NCI-H2081 treated with DMSO at 0.1 percent for 48 hours (cell line): Measurements from ENCODE around the gene ZBTB46.
"Not testable (repeated sequence)": the region's sequence is repeated elsewhere in the genome, so short reads cannot be mapped to it uniquely, and the experiment has no call there.

Experiments
- DNase-seq: peaks from one replicate; lab custom pipeline; 2025; lab: John Stamatoyannopoulos, UW

Gene ZBTB46

GRCh38 chr20:63787302-63787701 lies 43.8 kb downstream of the ZBTB46 start:
- DNase-seq, result no peak

DNA sequence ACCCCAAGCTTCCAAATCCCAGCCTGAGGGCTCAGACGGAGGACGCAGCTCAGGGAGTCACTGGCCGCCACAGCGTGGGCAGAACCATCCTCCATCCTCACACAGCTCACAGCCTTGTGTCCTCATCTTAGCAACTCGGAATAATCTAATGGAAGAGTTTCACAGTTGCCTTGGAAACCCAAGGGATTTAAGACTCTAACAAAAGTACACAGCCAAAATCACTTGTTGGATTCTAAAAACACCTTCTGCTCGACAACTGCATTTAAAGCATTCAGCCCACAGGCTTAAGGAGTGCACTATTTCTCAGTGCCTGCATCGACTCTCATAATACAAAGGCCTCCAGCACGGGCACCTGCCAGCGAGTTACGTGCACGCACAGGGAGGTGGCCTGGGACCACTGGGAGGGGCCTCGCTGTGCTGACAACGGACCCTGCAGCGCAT lies 45.4 kb downstream of the ZBTB46 start:
- no peak for DNase-seq

DNA sequence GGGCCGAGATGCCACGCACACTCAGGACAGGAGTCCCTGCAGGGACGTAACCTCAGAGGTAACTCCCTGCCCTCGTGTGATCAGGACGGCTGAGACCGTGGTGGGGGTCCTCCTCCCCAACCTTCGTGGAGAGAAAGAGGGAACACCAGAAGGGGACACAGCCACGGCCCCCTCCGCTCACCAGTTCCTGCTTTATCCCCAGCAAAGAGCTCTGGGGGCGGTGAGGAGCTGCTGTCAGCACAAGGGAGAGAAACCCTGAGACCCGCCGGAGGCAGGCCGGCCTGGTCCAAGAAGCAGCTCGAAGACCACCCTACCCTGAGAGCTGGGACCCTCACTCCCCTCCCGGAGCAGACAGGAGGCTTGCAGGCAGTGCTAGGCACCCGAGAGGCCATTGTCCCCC lies 47.1 kb downstream of the ZBTB46 start:
- DNase-seq, result no peak

DNA sequence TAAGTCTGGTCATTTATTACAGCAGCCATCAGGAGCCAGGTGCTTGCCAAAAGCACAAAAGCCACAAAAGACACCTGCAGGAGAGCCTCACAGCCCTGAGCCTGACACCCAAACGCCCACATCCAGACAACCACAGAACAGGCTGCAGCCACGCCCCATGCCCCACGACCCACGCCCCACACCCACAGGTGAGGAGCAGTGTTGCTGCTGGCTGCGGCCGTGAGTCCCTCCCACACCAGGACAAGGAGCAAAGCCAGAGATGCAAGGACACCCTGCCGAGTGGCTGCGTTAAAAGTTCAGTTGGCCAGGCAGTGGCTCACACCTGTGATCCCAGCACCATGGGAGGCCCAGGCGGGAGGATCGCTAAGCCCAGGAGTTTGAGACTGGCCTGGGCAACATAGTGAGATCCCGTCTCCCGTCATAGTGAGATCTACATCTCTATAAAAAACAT lies 48.5 kb downstream of the ZBTB46 start:
- DNase-seq, result no peak

GRCh38 chr20:63782051-63782471 lies 49.0 kb downstream of the ZBTB46 start:
- DNase-seq, result no peak

DNA sequence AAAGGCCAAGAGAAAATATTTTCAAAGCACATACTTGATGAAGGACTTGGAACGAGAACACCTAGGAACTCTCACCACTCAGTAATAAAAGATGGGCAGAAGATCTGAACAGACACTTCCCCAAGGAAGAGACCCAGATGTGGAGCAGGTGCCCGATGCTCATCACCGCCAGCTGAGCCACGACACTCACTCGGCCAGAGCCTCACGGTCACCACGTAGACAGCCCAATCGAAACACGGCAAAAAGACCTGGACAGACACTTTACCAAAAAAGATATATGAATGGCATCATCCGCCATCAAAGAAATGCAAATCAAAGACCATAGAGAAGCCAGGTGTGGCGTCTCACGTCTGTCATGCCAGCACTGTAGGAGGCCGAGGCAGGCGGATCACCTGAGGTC lies 49.9 kb downstream of the ZBTB46 start:
- no peak for DNase-seq

- no peak for DNase-seq
Measured at GRCh38 chr20:63778857-63779256, 52.2 kb downstream of the ZBTB46 start.

DNA sequence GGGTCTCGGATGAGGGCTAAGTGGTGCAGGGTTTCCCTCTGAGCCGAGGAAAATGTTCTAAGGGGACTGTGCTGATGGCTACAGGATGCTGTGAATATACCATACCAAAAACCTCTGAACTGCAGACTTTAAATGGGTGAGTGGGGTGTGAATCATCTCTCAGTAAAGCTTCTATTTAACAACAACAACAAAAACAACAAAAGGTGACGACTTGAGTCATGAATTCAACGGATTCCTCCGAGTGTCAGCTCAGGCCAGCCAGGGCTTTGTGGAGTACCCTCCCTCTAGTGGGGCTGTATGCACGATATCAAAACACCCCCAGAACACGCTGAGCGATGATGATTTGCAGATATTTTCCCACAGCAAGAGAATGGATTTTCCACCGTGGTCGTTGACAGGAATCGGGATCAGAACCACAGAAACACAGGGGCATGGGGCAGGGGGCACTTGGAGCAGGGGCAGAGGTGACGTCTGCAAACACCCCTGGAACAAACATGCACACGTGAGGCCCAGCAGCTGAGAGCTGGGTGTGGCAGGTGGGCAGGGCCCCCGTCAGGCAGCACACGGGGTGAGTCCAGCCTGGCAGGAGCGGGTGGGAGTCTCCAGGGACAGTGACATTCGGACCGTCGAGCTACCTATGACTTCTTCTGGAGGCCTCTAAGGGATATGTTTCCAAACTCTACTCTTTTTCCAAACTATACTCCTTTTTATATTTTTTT lies 52.9 kb downstream of the ZBTB46 start:
- DNase-seq, result no peak

- DNase-seq, result no peak
Measured at GRCh38 chr20:63777614-63778013, 53.5 kb downstream of the ZBTB46 start.

GRCh38 chr20:63776875-63777274 lies 54.2 kb downstream of the ZBTB46 start:
- not testable (repeated sequence) for DNase-seq

GRCh38 chr20:63775096-63775978 lies 55.7 kb downstream of the ZBTB46 start:
- no peak for DNase-seq

GRCh38 chr20:63774306-63774705 lies 56.8 kb downstream of the ZBTB46 start:
- no peak for DNase-seq

GRCh38 chr20:63773571-63774241 lies 57.4 kb downstream of the ZBTB46 start:
- DNase-seq, result no peak

- DNase-seq, result no peak
Measured at GRCh38 chr20:63772781-63773518, 58.1 kb downstream of the ZBTB46 start.

DNA sequence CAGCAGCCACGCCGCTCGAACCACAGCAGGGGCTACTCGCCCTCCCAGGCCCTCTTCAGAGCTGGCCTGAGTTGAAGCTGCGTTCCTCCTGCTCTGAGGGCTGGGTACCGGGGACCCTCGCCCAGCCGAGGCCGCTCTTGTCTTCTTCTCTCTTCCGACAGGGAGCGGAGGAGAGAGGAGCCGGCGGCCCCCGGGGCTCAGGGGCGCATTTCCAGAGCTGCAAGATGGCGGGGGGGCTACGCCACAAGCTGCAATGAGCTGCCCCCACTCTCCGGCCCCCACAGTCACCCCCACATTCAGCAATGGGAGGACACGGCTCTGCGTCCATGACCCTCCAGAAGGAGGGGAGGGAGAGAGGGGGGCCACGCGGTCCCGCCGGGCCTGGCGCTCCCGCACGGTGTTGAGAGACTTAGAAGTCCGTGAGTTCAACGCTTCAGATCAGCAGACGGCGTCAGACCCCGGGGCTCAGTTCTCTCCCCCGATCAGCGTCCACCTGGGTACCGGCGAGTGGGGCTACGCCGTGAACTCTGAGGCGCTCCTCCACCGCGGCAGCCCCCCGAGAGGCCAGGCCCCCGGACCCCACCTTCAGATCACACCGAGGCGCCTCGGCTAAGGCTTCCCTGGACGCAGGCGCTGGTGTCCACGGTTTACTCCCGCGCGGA lies 59.9 kb downstream of the ZBTB46 start:
- no peak for DNase-seq

DNA sequence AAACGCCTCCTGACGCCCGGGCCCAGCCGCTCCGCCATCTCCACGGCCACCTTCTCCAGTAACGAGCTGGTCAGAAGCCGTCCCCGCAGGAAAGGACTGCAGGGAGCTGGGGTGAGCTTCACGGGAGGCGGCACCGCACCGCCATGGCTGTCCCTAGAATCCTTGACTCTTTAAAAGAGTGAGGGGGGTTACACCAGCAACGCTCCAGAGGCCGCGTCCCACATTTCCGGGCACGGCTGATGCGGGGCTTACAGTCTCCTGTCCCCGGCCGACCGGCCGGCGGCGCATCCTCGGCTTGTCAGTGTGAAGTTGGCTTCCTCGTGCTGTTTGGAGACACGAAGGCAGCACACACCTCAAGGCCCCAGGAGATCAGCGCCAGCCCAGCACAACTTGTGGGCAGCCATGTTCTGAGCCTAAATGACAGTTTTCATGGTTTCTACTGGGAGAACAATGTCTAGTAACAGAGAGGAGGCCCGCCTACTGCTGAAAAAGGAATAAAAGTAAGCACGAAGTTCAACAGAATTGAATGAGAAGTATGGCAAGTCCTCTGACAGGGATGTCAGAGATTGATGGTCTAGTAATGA lies 61.1 kb downstream of the ZBTB46 start:
- DNase-seq, result no peak

DNA sequence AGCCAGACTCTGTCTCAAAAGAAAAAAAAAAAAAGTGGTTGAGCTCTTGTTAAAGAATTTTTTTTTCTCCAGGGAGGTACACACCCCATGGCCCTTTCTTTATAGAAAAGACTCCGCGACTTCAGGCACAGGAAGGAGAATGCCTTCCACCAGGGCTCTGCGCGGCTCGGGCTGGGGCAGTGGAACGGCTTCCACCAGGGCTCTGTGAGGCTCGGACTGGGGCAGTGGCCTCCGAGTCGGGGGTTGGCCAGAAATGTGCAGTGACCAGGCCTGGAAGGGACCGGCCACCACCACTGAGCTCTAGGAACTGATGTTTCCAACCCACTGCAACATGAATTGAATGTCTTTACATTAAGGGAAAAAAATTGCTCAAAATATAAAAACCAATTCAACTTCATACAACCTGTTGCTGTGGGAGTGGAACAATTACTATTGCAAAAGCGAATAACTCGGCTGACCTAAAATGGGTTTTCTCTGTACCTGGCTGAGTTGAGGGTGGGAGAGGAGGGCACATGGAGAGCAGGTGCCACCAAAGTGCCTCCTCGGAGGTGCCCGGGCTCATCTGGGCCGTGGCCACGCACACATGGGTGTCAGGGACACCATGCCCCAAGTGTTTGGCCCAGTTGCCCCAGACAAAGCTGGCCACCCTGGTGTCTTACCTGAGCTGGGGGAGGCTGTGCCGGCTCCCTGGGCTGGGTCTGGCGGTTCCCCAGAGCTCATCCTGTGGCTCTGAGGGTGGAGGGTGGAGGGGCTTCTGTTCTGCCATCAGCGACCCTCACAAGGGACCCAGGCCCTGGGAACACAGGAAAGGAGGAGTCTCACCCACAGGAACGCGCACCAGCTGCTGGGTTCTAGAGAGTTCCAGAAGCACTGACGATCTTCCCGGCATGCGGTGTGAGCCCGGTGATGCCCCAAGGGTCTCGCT lies 62.2 kb downstream of the ZBTB46 start:
- DNase-seq, result no peak

GRCh38 chr20:63767886-63768285 lies 63.2 kb downstream of the ZBTB46 start:
- no peak for DNase-seq

DNA sequence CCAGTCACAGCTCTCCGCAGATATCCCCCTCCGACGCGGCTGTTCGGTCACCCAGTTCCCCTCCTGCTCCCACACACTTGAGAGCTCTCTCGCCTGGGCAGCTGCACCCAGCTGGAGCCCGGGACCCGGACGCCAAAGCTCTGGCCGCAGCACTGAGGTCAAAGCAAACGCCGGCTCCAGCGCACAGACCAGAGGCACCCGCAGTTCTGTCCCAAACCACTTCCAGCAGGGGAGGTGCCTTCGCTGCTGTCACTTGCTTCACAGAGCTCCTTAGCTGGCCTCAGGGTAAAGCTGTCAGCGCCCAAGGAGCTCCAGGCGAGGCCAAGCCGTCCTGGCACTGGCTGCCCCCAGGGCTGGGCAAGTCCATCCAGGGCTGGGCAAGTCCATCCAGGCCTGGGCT lies 63.6 kb downstream of the ZBTB46 start:
- DNase-seq, result no peak
